ENCODE results near the gene FAM83F.
A peak's percentile ranks its signal among the peaks of the same experiment; 100 is the strongest.
"Not testable (repeated sequence)": the region's sequence is repeated elsewhere in the genome, so short reads cannot be mapped to it uniquely, and the experiment has no call there.

FAM83F gene

DNA sequence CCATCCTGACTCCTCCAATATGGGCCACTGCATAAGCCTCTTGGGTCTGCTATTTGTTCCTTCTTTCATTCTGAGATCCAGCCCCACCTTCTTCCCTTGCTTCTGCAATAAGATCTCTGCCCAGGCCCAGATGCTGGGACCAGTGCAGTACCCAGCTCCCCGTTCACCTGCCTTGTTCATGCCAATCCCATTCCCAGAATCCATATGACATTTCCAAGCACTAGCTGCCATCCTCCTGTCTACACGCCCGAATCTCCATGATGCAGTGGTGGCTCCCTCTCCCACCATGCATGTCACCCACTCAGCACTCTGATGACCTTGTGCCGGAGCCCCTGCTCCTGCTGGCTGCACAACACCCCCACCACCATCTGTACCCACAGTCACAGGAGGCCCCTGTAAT, 11.4 kb upstream of the FAM83F start:
- no peaks in the 10 kb centered on the region for H3K9me3 Mint-ChIP-seq
- peak overlapping the region; percentile 76 for H3K27ac Mint-ChIP-seq
- H3K27me3 Mint-ChIP-seq = no peaks in the 10 kb centered on the region
- no peak overlapping the region for H3K4me3 Mint-ChIP-seq
- H3K36me3 Mint-ChIP-seq = no peaks in the 10 kb centered on the region
- H3K4me1 Mint-ChIP-seq = peaks cover 42% of the 10 kb centered on the region

GRCh38 chr22:39984006-39984405, 10.7 kb upstream of the FAM83F start:
- Mint-ChIP-seq H3K36me3 (no peaks in the 10 kb centered on the region), H3K27ac (peak overlapping the region; percentile 19), H3K27me3 (no peaks in the 10 kb centered on the region), H3K9me3 (no peaks in the 10 kb centered on the region), H3K4me3 (no peak overlapping the region), H3K4me1 (peaks cover 39% of the 10 kb centered on the region)

GRCh38 chr22:39984746-39985145, 10.0 kb upstream of the FAM83F start:
- Mint-ChIP-seq H3K4me3 (no peak overlapping the region), H3K27me3 (no peaks in the 10 kb centered on the region), H3K4me1 (peaks cover 32% of the 10 kb centered on the region), H3K27ac (no peak overlapping the region), H3K36me3 (no peaks in the 10 kb centered on the region), H3K9me3 (no peaks in the 10 kb centered on the region)

DNA sequence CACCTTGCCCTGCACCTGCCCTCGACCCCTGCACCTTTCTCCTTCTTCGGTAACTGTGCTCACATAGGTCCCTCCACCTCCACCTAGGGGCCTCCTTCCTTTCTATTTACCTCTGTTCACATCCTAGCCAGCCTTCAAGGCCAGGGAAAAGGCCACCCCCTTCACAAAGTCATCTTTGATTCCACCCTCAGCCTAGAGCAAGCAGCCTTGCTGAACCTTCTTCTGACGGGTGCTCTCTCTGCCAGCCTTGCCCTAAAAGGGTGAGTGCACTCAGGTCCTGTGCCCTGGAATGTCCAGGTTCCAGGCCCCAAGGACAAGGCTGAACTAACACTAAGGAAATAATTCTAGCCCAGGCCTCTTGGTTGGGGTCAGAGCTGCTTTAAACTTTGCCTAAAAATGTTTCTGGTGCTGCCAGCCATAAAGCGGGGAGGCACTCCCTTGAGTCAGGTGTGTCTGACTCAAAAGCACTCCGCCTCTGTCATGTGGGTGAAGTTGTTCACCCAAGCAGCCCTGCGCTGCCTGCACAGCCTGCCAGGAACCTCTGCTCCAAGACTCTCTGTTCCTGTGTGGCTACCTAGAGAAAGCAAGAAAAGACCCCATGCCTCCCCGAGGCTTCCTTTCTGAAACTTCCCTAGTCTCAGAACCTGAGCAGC, 9.2 kb upstream of the FAM83F start:
- H3K4me1 Mint-ChIP-seq = peaks cover 24% of the 10 kb centered on the region
- H3K36me3 Mint-ChIP-seq = no peaks in the 10 kb centered on the region
- H3K27ac Mint-ChIP-seq = no peak overlapping the region
- no peaks in the 10 kb centered on the region for H3K27me3 Mint-ChIP-seq
- no peaks in the 10 kb centered on the region for H3K9me3 Mint-ChIP-seq
- H3K4me3 Mint-ChIP-seq = no peak overlapping the region

- no peaks in the 10 kb centered on the region for H3K36me3 Mint-ChIP-seq
Observed at GRCh38 chr22:39988386-39989114, 6.2 kb upstream of the FAM83F start.

DNA sequence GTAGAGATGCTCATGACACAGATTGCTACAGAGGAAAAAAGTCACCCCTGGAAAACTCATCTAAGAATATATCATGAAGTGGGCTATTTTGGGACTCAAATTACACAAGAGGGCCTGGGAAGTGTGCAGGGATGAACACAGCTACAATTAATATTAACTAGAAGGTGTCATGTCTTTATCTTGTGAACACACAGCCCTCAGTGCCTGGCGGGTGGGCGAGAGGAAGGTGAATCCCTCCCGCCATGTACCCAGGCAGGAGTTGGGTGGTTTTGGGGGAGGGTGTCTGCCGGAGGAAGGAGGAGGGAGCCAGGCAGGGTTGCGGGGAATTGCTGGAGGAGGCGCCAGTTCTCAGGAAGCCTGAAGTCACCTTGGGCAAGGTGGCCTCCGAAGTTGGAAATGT, 5.1 kb upstream of the FAM83F start:
- Mint-ChIP-seq H3K36me3 (no peaks in the 10 kb centered on the region), H3K27ac (no peak overlapping the region), H3K4me3 (no peak overlapping the region)

More at GRCh38 chr22:39988386-39989114, 6.2 kb upstream of the FAM83F start:
- Mint-ChIP-seq H3K27ac (peak overlapping the region; percentile 71), H3K4me3 (no peak overlapping the region), H3K9me3 (no peaks in the 10 kb centered on the region), H3K4me1 (peaks cover 20% of the 10 kb centered on the region), H3K27me3 (no peaks in the 10 kb centered on the region)

GRCh38 chr22:39990686-39991085, 4.1 kb upstream of the FAM83F start:
- no peaks in the 10 kb centered on the region for H3K36me3 Mint-ChIP-seq

More for the DNA sequence above, 5.1 kb upstream of the FAM83F start:
- H3K4me1 Mint-ChIP-seq = peaks cover 21% of the 10 kb centered on the region
- H3K27me3 Mint-ChIP-seq = no peaks in the 10 kb centered on the region
- H3K9me3 Mint-ChIP-seq = no peaks in the 10 kb centered on the region

DNA sequence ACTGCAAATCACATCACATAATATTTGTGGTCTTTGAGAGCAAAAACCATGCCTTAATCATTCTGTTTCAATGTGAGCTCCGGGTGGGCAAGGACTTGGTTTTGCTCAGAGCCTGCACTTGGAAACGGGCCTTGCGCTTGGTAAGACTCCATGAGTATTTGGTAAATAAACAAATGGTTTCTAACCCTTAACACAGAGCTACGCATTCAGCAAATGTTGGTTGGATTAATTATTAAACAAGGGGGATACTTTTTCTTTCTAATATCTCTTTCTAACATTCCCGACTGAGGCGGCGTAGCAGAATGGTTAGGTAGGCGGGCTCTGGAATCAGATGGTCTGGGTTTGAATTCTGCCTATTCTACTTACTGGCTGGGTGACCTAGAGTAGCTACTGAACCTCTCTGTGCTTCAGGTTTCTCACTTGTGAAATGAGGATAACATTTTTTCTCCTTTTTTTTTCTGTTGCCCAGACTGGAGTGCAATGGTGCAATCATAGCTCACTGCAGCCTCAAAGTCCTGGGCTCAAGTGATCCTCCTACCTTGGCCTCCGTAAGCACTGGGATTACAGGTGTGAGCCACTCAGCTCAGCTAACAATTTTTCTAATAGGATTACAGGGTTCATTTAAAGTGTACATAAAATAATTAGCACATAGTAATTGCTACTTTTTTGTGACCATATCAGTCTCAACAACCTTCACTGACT, 3.4 kb upstream of the FAM83F start:
- H3K4me3 Mint-ChIP-seq = no peak overlapping the region
- peaks cover 15% of the 10 kb centered on the region for H3K4me1 Mint-ChIP-seq
- H3K36me3 Mint-ChIP-seq = no peaks in the 10 kb centered on the region
- no peaks in the 10 kb centered on the region for H3K9me3 Mint-ChIP-seq
- H3K27me3 Mint-ChIP-seq = no peaks in the 10 kb centered on the region
- H3K27ac Mint-ChIP-seq = no peak overlapping the region

More at GRCh38 chr22:39990686-39991085, 4.1 kb upstream of the FAM83F start:
- no peak overlapping the region for H3K27ac Mint-ChIP-seq
- peaks cover 16% of the 10 kb centered on the region for H3K4me1 Mint-ChIP-seq
- no peak overlapping the region for H3K4me3 Mint-ChIP-seq
- no peaks in the 10 kb centered on the region for H3K27me3 Mint-ChIP-seq
- H3K9me3 Mint-ChIP-seq = no peaks in the 10 kb centered on the region

DNA sequence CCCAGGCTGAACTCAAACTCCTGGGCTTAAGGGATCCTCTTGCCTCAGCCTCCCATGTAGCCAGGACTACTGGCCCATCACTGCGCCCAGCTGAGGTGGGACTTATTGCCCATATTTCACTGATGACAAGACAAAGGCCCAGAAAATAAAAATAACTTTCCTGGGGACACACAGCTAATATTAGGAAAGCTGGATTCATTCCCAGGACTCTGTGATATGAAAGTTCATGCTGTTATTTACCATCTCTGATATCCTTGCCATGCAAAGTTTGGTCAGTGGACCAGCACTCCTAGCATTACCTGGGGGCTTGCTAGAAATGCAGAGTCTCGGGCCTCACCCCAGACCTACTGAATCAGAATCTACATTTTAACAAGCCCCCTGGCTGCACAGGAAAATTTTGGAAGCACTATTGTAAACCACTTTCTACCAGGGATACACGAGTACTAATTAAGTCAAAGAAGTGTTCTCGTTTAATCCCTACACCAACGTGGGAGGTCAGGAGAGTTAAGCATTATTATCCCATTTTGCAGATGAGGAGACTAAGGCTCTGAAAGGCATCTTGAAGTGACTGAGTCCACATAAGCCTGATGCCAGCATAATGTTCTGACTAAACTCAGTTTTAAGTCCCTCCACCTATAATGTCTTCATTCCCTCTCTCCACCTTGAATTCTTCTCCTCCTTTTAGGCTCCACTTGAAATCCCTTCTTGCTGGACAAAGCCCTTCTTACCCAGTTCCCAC, 2.5 kb upstream of the FAM83F start:
- peaks cover 12% of the 10 kb centered on the region for H3K4me1 Mint-ChIP-seq
- no peak overlapping the region for H3K4me3 Mint-ChIP-seq
- no peaks in the 10 kb centered on the region for H3K36me3 Mint-ChIP-seq
- no peaks in the 10 kb centered on the region for H3K27me3 Mint-ChIP-seq
- no peak overlapping the region for H3K27ac Mint-ChIP-seq
- no peaks in the 10 kb centered on the region for H3K9me3 Mint-ChIP-seq

- not testable (repeated sequence) for H3K36me3 Mint-ChIP-seq, H3K27me3 Mint-ChIP-seq, H3K27ac Mint-ChIP-seq, H3K4me3 Mint-ChIP-seq, H3K9me3 Mint-ChIP-seq
- peaks cover 12% of the 10 kb centered on the region for H3K4me1 Mint-ChIP-seq
Observed at GRCh38 chr22:39992894-39993293, 1.9 kb upstream of the FAM83F start.

DNA sequence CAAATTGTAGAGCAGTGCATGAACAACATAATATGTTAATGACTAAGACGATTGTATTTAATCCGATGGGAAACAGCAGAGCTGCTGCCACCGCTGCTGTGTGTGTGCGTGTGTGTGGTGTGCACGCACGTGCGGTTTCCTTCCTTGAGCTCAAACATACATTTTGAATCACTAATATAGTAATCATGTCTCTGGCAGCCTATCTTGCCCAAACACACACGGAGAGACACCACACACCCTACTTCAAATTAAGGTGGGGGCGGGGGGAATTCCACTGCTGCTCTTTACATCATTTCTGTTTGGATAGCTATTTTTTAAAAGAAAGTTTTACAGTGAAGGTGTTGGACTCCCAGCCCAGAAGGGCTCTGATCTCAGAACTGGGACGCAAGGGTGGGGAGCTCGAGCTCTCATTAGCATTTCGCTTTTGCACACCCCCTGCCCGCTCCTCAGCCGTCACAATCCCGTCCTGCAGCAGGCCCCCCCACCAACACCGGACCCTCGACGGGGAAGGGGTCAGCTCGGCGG, 651 bp upstream of the FAM83F start:
- Mint-ChIP-seq H3K4me1 (peaks cover 12% of the 10 kb centered on the region), H3K9me3 (no peaks in the 10 kb centered on the region), H3K27me3 (no peaks in the 10 kb centered on the region), H3K4me3 (peak overlapping the region; percentile 71), H3K27ac (peak overlapping the region; percentile 78), H3K36me3 (no peaks in the 10 kb centered on the region)

DNA sequence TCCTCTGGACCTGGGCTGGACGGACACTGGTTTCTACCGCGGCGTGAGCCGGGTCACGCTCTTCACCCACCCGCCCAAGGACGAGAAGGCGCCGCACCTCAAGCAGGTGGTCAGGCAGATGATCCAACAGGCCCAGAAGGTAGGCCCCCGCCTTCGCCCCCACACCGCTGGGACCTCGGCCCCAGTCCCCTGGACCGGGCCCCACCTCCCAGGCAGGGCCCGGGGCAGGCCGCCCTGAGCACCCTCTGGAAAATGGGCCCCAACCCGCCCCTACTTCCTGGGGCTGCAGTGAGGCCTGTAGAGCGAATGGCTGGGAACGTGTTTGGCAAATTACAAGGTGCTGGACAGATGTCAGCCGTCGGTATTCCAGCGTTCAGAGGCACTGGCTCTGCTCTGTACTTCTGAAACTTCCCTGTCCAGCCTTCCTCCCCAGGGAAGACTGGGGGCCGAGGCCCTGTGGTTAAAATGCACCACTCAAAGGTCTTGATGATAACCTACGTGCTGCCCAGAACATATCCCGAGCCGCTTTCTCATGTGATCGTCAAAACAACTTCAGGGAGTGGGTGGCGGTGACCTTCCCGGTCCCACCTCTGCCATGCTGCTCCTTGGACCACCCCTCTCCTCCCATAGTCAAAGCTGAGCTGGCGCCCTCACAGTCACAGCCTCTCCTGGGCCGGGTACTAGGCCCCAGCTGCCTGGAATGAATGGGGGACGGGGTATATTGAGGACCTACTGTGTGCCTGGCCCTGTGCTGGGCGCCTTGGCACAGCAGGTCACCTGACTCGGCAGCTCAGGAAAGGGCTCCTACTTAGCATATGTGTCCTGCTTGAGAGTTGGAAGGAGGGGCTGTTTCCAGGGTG, 869 bp downstream of the FAM83F start:
- peaks cover 12% of the 10 kb centered on the region for H3K4me1 Mint-ChIP-seq
- no peaks in the 10 kb centered on the region for H3K9me3 Mint-ChIP-seq
- H3K27me3 Mint-ChIP-seq = no peaks in the 10 kb centered on the region
- peak overlapping the region; percentile 14 for H3K27ac Mint-ChIP-seq
- H3K36me3 Mint-ChIP-seq = no peaks in the 10 kb centered on the region
- H3K4me3 Mint-ChIP-seq = peak overlapping the region; percentile 34

DNA sequence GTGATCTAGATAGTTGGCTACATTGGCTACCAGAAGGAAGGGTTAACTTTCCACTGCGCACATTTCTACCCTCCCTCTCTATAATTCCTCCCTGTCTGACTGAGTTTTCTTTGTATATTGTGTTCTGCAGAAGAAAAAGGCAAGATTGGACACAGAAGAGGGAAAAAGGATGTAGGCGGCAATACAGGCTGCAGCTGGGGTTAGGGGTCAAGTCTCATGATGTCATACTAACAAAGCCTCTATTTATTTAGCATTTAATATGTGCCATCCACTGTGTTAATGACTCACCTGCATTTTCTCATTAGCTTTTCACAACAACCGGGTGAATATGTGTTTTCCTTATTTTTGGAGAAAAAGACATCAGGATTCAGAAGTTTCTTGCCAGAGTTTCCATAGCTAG, 2.0 kb downstream of the FAM83F start:
- Mint-ChIP-seq H3K9me3 (no peaks in the 10 kb centered on the region), H3K4me1 (peaks cover 12% of the 10 kb centered on the region), H3K27ac (no peak overlapping the region), H3K36me3 (no peaks in the 10 kb centered on the region), H3K27me3 (no peaks in the 10 kb centered on the region), H3K4me3 (no peak overlapping the region)

GRCh38 chr22:39997421-39997820, 2.7 kb downstream of the FAM83F start:
- no peaks in the 10 kb centered on the region for H3K36me3 Mint-ChIP-seq
- H3K27ac Mint-ChIP-seq = no peak overlapping the region
- H3K4me3 Mint-ChIP-seq = no peak overlapping the region
- no peaks in the 10 kb centered on the region for H3K27me3 Mint-ChIP-seq
- no peaks in the 10 kb centered on the region for H3K9me3 Mint-ChIP-seq
- H3K4me1 Mint-ChIP-seq = peaks cover 12% of the 10 kb centered on the region

All from activated naive CD4-positive, alpha-beta T cell treated with anti-CD3 and anti-CD28 coated beads, Interleukin-2, amount 50 U/mL, for 24 hours (primary cell).